Lower leg skin (tissue), 3 donors: ENCODE data around the gene ACAT2.

ENCODE experiments used
- POLR2A ChIP-seq, 2 donors: fragments of 450-650 bp; IDR thresholded peaks; one replicate each; pipeline ENCODE4 v1.6.1; 2016 to 2017; ENCODE audit warnings: antibody characterized with exemption in 2 of 2, mild to moderate bottlenecking in 1 of 2, moderate library complexity in 1 of 2
- TF ChIP-seq, protein P1 (sequence below), 3 donors: fragments of 450-650 bp; IDR thresholded peaks; one replicate each; pipeline ENCODE4 v1.5.1; 2016; ENCODE audit warnings: antibody characterized with exemption in 3 of 3, mild to moderate bottlenecking in 3 of 3, moderate library complexity in 2 of 3

DNA sequence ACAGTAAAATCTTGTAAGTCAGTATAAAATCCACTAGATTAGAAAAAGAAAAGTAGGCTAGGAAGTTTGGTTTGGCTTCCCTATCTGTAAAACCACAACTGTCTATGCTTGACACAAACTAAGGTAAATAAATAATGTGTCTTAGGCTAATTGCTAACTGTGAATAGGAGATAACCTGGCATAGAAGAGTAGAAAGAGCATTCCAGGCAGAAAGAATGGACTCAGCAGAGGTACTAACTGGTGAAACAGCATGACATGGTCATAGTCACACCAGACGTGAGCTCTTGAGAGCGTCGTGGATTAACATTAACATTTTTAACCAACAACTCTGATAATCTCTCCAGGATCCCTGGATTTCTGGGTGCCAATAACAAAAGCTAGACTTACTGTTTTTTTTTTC is 43.2 kb upstream of the ACAT2 start:
- TF ChIP-seq, protein P1, sequence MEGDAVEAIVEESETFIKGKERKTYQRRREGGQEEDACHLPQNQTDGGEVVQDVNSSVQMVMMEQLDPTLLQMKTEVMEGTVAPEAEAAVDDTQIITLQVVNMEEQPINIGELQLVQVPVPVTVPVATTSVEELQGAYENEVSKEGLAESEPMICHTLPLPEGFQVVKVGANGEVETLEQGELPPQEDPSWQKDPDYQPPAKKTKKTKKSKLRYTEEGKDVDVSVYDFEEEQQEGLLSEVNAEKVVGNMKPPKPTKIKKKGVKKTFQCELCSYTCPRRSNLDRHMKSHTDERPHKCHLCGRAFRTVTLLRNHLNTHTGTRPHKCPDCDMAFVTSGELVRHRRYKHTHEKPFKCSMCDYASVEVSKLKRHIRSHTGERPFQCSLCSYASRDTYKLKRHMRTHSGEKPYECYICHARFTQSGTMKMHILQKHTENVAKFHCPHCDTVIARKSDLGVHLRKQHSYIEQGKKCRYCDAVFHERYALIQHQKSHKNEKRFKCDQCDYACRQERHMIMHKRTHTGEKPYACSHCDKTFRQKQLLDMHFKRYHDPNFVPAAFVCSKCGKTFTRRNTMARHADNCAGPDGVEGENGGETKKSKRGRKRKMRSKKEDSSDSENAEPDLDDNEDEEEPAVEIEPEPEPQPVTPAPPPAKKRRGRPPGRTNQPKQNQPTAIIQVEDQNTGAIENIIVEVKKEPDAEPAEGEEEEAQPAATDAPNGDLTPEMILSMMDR (IDR thresholded peaks at IDR 0.05), result no peak
- no peak for TF ChIP-seq POLR2A (IDR thresholded peaks at IDR 0.05)
